ENCODE results near the gene ATXN1.

GRCh38 chr6:16272201-16272600, 489.1 kb downstream of the ATXN1 start:
- TF ChIP-seq EZH2phosphoT487 (IDR thresholded peaks at IDR 0.05; ENCODE audit: borderline replicate concordance), result no peak
- no peak for TF ChIP-seq CTCF (conservative IDR thresholded peaks at IDR 0.05; ENCODE audit: low read length)

Data from Loucy (cell line).